HEK293 (cell line): ENCODE measurements around the gene ABCA2.

Source experiments
- EGR2 ChIP-seq: fragments of 450-650 bp; formaldehyde crosslinking; IDR thresholded peaks from 2 replicates; pipeline ENCODE4 v1.5.1; 2016; ENCODE audit warnings: low read depth, missing biosample characterization, missing genetic modification characterization
- KLF1 ChIP-seq: fragments of 450-650 bp; formaldehyde crosslinking; IDR thresholded peaks from 2 replicates; pipeline ENCODE4 v1.5.1; 2016; ENCODE audit warnings: missing biosample characterization, missing genetic modification characterization
- ZNF138 ChIP-seq: fragments of 450-650 bp; formaldehyde crosslinking; IDR thresholded peaks from 2 replicates; pipeline ENCODE4 v1.5.1; 2016; ENCODE audit warnings: missing biosample characterization, missing genetic modification characterization, borderline replicate concordance
- ZNF157 ChIP-seq: fragments of 450-650 bp; formaldehyde crosslinking; IDR thresholded peaks from 2 replicates; pipeline ENCODE4 v1.5.1; 2016; ENCODE audit warnings: missing biosample characterization, missing genetic modification characterization
- ZNF302 ChIP-seq: fragments of 450-650 bp; formaldehyde crosslinking; IDR thresholded peaks from 2 replicates; pipeline ENCODE4 v1.5.1; 2016; ENCODE audit warnings: missing biosample characterization, missing genetic modification characterization, low read depth
- ZNF48 ChIP-seq: fragments of 450-650 bp; formaldehyde crosslinking; IDR thresholded peaks from 2 replicates; pipeline ENCODE4 v1.5.1; 2016; ENCODE audit warnings: missing biosample characterization, missing genetic modification characterization
- TF ChIP-seq, protein P1 (sequence below): fragments of 450-650 bp; formaldehyde crosslinking; IDR thresholded peaks from 2 replicates; pipeline ENCODE4 v1.5.1; 2016; ENCODE audit warnings: missing biosample characterization, missing genetic modification characterization
- TF ChIP-seq, protein P2 (sequence below): fragments of 450-650 bp; formaldehyde crosslinking; IDR thresholded peaks from 2 replicates; pipeline ENCODE4 v1.5.1; 2016; ENCODE audit warnings: missing biosample characterization, missing genetic modification characterization

- TF ChIP-seq EGR2 (tag by site-specific recombination) (no peak), ZNF157 (tag by site-specific recombination) (no peak), ZNF48 (tag by site-specific recombination) (no peak), ZNF302 (tag by site-specific recombination) (no peak), KLF1 (tag by site-specific recombination) (peak; percentile 65; the same call in 1 of the 2 replicates), ZNF138 (tag by site-specific recombination) (no peak)
- TF ChIP-seq, protein P1, sequence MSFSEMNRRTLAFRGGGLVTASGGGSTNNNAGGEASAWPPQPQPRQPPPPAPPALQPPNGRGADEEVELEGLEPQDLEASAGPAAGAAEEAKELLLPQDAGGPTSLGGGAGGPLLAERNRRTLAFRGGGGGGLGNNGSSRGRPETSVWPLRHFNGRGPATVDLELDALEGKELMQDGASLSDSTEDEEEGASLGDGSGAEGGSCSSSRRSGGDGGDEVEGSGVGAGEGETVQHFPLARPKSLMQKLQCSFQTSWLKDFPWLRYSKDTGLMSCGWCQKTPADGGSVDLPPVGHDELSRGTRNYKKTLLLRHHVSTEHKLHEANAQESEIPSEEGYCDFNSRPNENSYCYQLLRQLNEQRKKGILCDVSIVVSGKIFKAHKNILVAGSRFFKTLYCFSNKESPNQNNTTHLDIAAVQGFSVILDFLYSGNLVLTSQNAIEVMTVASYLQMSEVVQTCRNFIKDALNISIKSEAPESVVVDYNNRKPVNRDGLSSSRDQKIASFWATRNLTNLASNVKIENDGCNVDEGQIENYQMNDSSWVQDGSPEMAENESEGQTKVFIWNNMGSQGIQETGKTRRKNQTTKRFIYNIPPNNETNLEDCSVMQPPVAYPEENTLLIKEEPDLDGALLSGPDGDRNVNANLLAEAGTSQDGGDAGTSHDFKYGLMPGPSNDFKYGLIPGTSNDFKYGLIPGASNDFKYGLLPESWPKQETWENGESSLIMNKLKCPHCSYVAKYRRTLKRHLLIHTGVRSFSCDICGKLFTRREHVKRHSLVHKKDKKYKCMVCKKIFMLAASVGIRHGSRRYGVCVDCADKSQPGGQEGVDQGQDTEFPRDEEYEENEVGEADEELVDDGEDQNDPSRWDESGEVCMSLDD (tag by site-specific recombination), result no peak
- TF ChIP-seq, protein P2, sequence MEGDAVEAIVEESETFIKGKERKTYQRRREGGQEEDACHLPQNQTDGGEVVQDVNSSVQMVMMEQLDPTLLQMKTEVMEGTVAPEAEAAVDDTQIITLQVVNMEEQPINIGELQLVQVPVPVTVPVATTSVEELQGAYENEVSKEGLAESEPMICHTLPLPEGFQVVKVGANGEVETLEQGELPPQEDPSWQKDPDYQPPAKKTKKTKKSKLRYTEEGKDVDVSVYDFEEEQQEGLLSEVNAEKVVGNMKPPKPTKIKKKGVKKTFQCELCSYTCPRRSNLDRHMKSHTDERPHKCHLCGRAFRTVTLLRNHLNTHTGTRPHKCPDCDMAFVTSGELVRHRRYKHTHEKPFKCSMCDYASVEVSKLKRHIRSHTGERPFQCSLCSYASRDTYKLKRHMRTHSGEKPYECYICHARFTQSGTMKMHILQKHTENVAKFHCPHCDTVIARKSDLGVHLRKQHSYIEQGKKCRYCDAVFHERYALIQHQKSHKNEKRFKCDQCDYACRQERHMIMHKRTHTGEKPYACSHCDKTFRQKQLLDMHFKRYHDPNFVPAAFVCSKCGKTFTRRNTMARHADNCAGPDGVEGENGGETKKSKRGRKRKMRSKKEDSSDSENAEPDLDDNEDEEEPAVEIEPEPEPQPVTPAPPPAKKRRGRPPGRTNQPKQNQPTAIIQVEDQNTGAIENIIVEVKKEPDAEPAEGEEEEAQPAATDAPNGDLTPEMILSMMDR (tag by site-specific recombination), result no peak
These were observed 12.1 kb downstream of the ABCA2 start for GRCh38 chr9:137015976-137016375.
